ENCODE data around the gene PUS10. TPM values are rescaled to one million over a fixed set of nuclear protein-coding genes. Genes with fewer than 3 reads are reported as not detected.
"Not testable (repeated sequence)": the region's sequence is repeated elsewhere in the genome, so short reads cannot be mapped to it uniquely, and the experiment has no call there.

Gene PUS10
- polyA plus RNA-seq, 2 of the 4 experiments (the other 2 are of a cell fraction) = 3.3 to 9.3 TPM

DNA sequence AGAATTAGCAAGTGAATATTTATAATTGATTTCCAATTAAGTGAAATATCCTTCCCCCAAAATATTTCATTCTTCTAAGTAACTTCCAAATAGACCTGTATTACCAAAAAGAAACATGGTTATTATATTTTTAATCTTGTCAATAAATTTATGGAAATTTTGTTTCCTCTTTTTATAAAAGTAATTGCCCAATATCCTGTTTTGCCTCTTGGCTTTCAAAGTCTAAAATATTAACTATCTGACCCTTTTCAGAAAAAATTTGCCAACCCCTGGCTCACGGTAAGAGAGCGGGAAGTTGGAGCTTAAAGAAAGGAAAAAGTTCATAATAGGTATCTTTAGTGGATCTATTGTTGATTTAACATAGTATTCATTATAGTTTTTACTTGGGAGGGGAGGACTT, 27.2 kb upstream of the PUS10 start:
- POLR2A ChIA-PET = no interaction called here
- no peak for FAIRE-seq
- CTCF ChIA-PET = no interaction called here
- no peaks in the 10 kb centered on the region; the same call in 2 of the 3 replicates for H3K4me1 ChIP-seq
- H3K9me3 ChIP-seq = no peaks in the 10 kb centered on the region
- DNase-seq (ENCODE audit: low read depth in 1 of 2, low spot score in 1 of 2) = no peak
- TF ChIP-seq CBX8 (IDR thresholded peaks at IDR 0.05) = no peak
- TF ChIP-seq ZSCAN20 (CRISPR knock-in tag; IDR thresholded peaks at IDR 0.05) = no peak
- TF ChIP-seq ESRRA (IDR thresholded peaks at IDR 0.05; ENCODE audit: borderline replicate concordance, low read length) = no peak
- TF ChIP-seq, protein P1, sequence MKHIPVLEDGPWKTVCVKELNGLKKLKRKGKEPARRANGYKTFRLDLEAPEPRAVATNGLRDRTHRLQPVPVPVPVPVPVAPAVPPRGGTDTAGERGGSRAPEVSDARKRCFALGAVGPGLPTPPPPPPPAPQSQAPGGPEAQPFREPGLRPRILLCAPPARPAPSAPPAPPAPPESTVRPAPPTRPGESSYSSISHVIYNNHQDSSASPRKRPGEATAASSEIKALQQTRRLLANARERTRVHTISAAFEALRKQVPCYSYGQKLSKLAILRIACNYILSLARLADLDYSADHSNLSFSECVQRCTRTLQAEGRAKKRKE (CRISPR knock-in tag; IDR thresholded peaks at IDR 0.05; ENCODE audit: low read depth) = no peak
- TF ChIP-seq, protein P2, sequence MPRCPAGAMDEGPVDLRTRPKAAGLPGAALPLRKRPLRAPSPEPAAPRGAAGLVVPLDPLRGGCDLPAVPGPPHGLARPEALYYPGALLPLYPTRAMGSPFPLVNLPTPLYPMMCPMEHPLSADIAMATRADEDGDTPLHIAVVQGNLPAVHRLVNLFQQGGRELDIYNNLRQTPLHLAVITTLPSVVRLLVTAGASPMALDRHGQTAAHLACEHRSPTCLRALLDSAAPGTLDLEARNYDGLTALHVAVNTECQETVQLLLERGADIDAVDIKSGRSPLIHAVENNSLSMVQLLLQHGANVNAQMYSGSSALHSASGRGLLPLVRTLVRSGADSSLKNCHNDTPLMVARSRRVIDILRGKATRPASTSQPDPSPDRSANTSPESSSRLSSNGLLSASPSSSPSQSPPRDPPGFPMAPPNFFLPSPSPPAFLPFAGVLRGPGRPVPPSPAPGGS (IDR thresholded peaks at IDR 0.05) = no peak
- no peak for TF ChIP-seq EHMT2 (IDR thresholded peaks at IDR 0.05; ENCODE audit: low read depth)
- TF ChIP-seq, protein P3, sequence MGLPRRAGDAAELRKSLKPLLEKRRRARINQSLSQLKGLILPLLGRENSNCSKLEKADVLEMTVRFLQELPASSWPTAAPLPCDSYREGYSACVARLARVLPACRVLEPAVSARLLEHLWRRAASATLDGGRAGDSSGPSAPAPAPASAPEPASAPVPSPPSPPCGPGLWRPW (IDR thresholded peaks at IDR 0.05) = no peak
- no peak for TF ChIP-seq NFE2L2 (conservative IDR thresholded peaks at IDR 0.05; ENCODE audit: low read length)
- TF ChIP-seq ZC3H11A (IDR thresholded peaks at IDR 0.05) = no peak
- no peak for TF ChIP-seq MAZ (IDR thresholded peaks at IDR 0.05; ENCODE audit: borderline replicate concordance, low read depth, low read length)
- no peak for TF ChIP-seq HOXA7 (CRISPR knock-in tag; IDR thresholded peaks at IDR 0.05)
- TF ChIP-seq JUNB (IDR thresholded peaks at IDR 0.05) = no peak
- TF ChIP-seq, protein P4, sequence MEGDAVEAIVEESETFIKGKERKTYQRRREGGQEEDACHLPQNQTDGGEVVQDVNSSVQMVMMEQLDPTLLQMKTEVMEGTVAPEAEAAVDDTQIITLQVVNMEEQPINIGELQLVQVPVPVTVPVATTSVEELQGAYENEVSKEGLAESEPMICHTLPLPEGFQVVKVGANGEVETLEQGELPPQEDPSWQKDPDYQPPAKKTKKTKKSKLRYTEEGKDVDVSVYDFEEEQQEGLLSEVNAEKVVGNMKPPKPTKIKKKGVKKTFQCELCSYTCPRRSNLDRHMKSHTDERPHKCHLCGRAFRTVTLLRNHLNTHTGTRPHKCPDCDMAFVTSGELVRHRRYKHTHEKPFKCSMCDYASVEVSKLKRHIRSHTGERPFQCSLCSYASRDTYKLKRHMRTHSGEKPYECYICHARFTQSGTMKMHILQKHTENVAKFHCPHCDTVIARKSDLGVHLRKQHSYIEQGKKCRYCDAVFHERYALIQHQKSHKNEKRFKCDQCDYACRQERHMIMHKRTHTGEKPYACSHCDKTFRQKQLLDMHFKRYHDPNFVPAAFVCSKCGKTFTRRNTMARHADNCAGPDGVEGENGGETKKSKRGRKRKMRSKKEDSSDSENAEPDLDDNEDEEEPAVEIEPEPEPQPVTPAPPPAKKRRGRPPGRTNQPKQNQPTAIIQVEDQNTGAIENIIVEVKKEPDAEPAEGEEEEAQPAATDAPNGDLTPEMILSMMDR (IDR thresholded peaks at IDR 0.05) = no peak
- TF ChIP-seq SMC3 (IDR thresholded peaks at IDR 0.05) = no peak
- no peak for TF ChIP-seq CHD2 (IDR thresholded peaks at IDR 0.05; ENCODE audit: low read length, partially characterized antibody)
- TF ChIP-seq FOXS1 (CRISPR knock-in tag; IDR thresholded peaks at IDR 0.05) = no peak
- TF ChIP-seq KDM5A (IDR thresholded peaks at IDR 0.05) = no peak
- no peak for TF ChIP-seq HOXB5 (CRISPR knock-in tag; IDR thresholded peaks at IDR 0.05)
- TF ChIP-seq TP53 (CRISPR knock-in tag; IDR thresholded peaks at IDR 0.05) = no peak
- no peak overlapping the region for H3K4me3 ChIP-seq
- H3K27ac ChIP-seq = no peak overlapping the region
- WGBS (ENCODE audit: missing lambda C conversion rate) = 95% methylated on average over 2 of the region's 2 CpGs
- no peak overlapping the region for H3K4me2 ChIP-seq
- ATAC-seq = no peak

DNA sequence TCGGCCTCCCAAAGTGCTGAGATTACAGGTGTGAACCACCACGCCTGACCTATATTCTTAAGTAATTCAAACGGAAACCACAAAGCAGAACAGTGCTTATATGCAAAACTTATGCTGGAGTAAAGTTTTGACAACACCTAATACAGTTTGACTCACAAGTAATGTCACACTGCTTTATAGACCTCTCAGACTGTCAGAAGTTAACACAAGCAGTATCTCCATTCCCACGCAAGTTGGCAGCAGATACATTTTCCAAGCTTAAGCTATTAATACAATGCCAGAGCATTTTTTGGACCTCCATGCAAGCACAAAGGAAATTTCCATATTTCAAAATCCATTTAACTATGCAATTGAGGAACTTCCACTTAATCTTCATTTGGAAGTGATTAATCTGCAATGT, 26.6 kb upstream of the PUS10 start:
- TF ChIP-seq, protein P5, sequence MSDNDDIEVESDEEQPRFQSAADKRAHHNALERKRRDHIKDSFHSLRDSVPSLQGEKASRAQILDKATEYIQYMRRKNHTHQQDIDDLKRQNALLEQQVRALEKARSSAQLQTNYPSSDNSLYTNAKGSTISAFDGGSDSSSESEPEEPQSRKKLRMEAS (IDR thresholded peaks at IDR 0.05) = no peak
- no peak for TF ChIP-seq ZC3H11A (IDR thresholded peaks at IDR 0.05)
- WGBS (ENCODE audit: missing lambda C conversion rate) = 91% methylated on average over 4 of the region's 4 CpGs
- no peak for FAIRE-seq
- ChIA-PET POLR2A (no interaction called here), CTCF (no interaction called here)
- no peak for ATAC-seq
- DNase-seq (ENCODE audit: low read depth in 1 of 2, low spot score in 1 of 2) = no peak
- H3K27ac ChIP-seq = no peak overlapping the region
- H3K9me3 ChIP-seq = no peaks in the 10 kb centered on the region
- H3K4me2 ChIP-seq = no peak overlapping the region
- no peak overlapping the region for H3K4me3 ChIP-seq
- no peaks in the 10 kb centered on the region; the same call in 2 of the 3 replicates for H3K4me1 ChIP-seq

DNA sequence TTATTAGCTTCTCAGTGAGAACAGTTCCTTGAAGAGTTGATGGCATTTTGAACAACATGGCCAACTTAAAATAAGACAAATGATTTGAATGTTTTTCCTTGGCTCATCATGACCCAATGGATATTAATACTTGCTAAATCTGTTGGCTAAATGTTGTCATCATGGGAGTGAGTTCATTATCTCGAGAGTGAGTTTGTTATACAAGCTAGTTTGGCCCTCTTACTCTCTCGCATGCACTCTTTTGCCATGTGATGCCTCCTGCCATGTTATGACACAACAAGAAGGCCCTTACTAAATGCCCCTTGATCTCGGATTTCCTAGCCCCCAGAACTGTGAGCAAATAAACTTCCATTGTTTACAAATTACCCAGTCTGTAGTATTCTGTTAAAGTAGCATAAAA, 24.8 kb upstream of the PUS10 start:
- Histone ChIP-seq H3K4me3 (no peak overlapping the region), H3K4me1 (no peaks in the 10 kb centered on the region; the same call in 2 of the 3 replicates), H3K9me3 (peaks cover 6% of the 10 kb centered on the region; the same call in 2 of the 3 replicates), H3K27ac (no peak overlapping the region), H3K4me2 (no peak overlapping the region)
- FAIRE-seq (no peak), ATAC-seq (no peak), DNase-seq (ENCODE audit: low read depth in 1 of 2, low spot score in 1 of 2) (no peak)
- ChIA-PET CTCF (no interaction called here), POLR2A (no interaction called here)
- TF ChIP-seq HEYL (CRISPR knock-in tag; IDR thresholded peaks at IDR 0.05) = no peak
- TF ChIP-seq BHLHE40 (IDR thresholded peaks at IDR 0.05; ENCODE audit: low read depth, low read length) = no peak
- TF ChIP-seq HOXB5 (CRISPR knock-in tag; IDR thresholded peaks at IDR 0.05) = no peak
- no peak for TF ChIP-seq RARB (CRISPR knock-in tag; IDR thresholded peaks at IDR 0.05)
- no peak for TF ChIP-seq CHD4 (IDR thresholded peaks at IDR 0.05; ENCODE audit: borderline replicate concordance)
- TF ChIP-seq FOXS1 (CRISPR knock-in tag; IDR thresholded peaks at IDR 0.05) = no peak
- TF ChIP-seq JUNB (IDR thresholded peaks at IDR 0.05) = no peak
- no peak for TF ChIP-seq EHMT2 (IDR thresholded peaks at IDR 0.05; ENCODE audit: low read depth)
- no peak for TF ChIP-seq RCOR1 (IDR thresholded peaks at IDR 0.05; ENCODE audit: low read depth, low read length)
- no peak for TF ChIP-seq FOSB (CRISPR knock-in tag; IDR thresholded peaks at IDR 0.05)
- TF ChIP-seq FOSL2 (IDR thresholded peaks at IDR 0.05) = no peak
- no peak for TF ChIP-seq FOSL2 (CRISPR knock-in tag; IDR thresholded peaks at IDR 0.05)
- no peak for TF ChIP-seq CHD2 (IDR thresholded peaks at IDR 0.05; ENCODE audit: low read length, partially characterized antibody)
- 85% methylated on average over 3 of the region's 3 CpGs for WGBS (ENCODE audit: missing lambda C conversion rate)

DNA sequence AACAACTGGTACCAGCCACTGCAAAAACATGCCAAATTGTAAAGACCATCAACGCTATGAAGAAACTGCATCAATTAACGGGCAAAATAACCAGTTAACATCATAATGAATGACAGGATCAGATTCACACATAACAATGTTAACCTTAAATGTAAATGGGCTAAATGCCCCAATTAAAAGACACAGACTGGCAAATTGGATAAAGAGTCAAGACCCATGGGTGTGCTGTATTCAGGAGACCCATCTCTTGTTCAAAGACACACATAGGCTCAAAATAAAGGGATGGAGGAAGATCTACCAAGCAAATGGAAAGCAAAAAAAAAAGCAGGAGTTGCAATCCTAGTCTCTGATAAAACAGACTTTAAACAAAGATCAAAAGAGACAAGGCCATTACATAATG, 18.6 kb upstream of the PUS10 start:
- FAIRE-seq; H3K4me3 ChIP-seq; H3K4me1 ChIP-seq; POLR2A ChIA-PET; DNase-seq (ENCODE audit: low read depth in 1 of 2, low spot score in 1 of 2); H3K27ac ChIP-seq; ATAC-seq; H3K4me2 ChIP-seq: not testable (repeated sequence)
- CTCF ChIA-PET = interaction anchor here (0.7 kb wide), 1 partner anchor 149 kb away, joined by 3 read pairs; no protein-coding TSS in a partner anchor
- 90% methylated on average over 2 of the region's 2 CpGs for WGBS (ENCODE audit: missing lambda C conversion rate)
- peaks cover 39% of the 10 kb centered on the region for H3K9me3 ChIP-seq

All from A549 (cell line).